HepG2 (cell line): ENCODE results near the gene IKZF3. TPM values are rescaled to one million over a fixed set of nuclear protein-coding genes. Genes with fewer than 3 reads are reported as not detected.

Source experiments
- ATAC-seq: fragments of 200-7000 bp; cut with Tn5 transposase; 3 replicates; pipeline ENCODE4 v1.9.1; 2020; ENCODE audit warnings: mild to moderate bottlenecking, moderate library complexity
- BruUV-seq: library from RNA; stranded (reverse); fragments of 400-500 nt; replicated peaks from 2 replicates; lab custom pipeline; 2021; lab: Mats Ljungman, UMichigan
- CTCF ChIA-PET: fragments of 300-600 bp; formaldehyde crosslinking; extraction: SDS; loops from one replicate; lab custom pipeline; 2021; ENCODE audit warnings: low total read pairs, inconsistent platforms, low intra/inter-chr PET ratio; lab: Yijun Ruan, JAX
- POLR2A ChIA-PET: fragments of 350-600 bp; sonication (Branson Sonifier 250); formaldehyde crosslinking; loops from one replicate; lab custom pipeline; 2020; ENCODE audit warnings: antibody characterized with exemption, inconsistent platforms; lab: Yijun Ruan, JAX
- DNase-seq: peaks from one replicate; pipeline ENCODE4 v3.0.0-alpha.2; 2015; ENCODE audit warnings: low spot score
- FAIRE-seq: peaks from 3 replicates; lab custom pipeline; 2011; peaks lifted over from hg19 to GRCh38; lab: Jason Lieb, UNC
- H2AFZ ChIP-seq: one replicate; pipeline ENCODE4 v1.6.1; 2011; ENCODE audit warnings: low read length, inconsistent platforms
- H3K27ac ChIP-seq: fragments of 300-600 bp; 3 replicates; pipeline ENCODE4 v1.8.0; 2011; ENCODE audit warnings: mixed run types, mild to moderate bottlenecking, mixed read lengths, low read length, inconsistent platforms; ENCODE audit not compliant: insufficient read depth; ENCODE audit errors: extremely low read length
- H3K27me3 ChIP-seq, 2 experiments: fragments of 200-600 bp in 1 of 2; 2 replicates in 1 of 2; 3 replicates in 1 of 2; pipeline versions ENCODE4 v1.6.0 to v1.8.0; 2011; ENCODE audit warnings: low read length in 2 of 2, mild to moderate bottlenecking in 2 of 2, moderate library complexity in 2 of 2, inconsistent platforms in 1 of 2; ENCODE audit not compliant: insufficient read depth in 2 of 2, control insufficient read depth in 1 of 2
- H3K36me3 ChIP-seq, 2 experiments: fragments of 200-600 bp in 1 of 2; replicated peaks in 1 of 2; 2 replicates in 1 of 2; 3 replicates in 1 of 2; pipeline versions ENCODE4 v1.5.1 to v1.8.0; 2011; ENCODE audit warnings: low read length in 2 of 2, inconsistent platforms in 1 of 2; ENCODE audit not compliant: insufficient read depth in 2 of 2, control insufficient read depth in 1 of 2
- H3K4me1 ChIP-seq: 2 replicates; pipeline ENCODE4 v1.5.1; 2012; ENCODE audit warnings: low read length, inconsistent platforms; ENCODE audit not compliant: insufficient read depth
- H3K4me2 ChIP-seq: 2 replicates; pipeline ENCODE4 v1.6.0; 2011; ENCODE audit warnings: low read depth, low read length, inconsistent platforms
- H3K4me3 ChIP-seq, 3 experiments: fragments of 200-600 bp in 1 of 3; sonication (generic), shearing (Covaris generic) in 1 of 3; replicated peaks in 1 of 3; 2 replicates each; pipeline ENCODE4 v1.5.1; 2011 to 2016; ENCODE audit warnings: low read length in 3 of 3, inconsistent platforms in 2 of 3, low read depth in 2 of 3, mild to moderate bottlenecking in 2 of 3, control low read depth in 1 of 3, mixed read lengths in 1 of 3; ENCODE audit not compliant: insufficient read depth in 1 of 3
- H3K79me2 ChIP-seq: one replicate; pipeline ENCODE4 v1.6.1; 2011; ENCODE audit warnings: low read length, inconsistent platforms; ENCODE audit not compliant: insufficient read depth
- H3K9ac ChIP-seq: 2 replicates; pipeline ENCODE4 v1.6.0; 2011; ENCODE audit warnings: mild to moderate bottlenecking, low read depth, low read length, inconsistent platforms; ENCODE audit not compliant: insufficient read depth
- H3K9me3 ChIP-seq: 2 replicates; pipeline ENCODE4 v1.5.1; 2012; ENCODE audit warnings: mild to moderate bottlenecking, low read length
- H4K20me1 ChIP-seq: 2 replicates; pipeline ENCODE4 v1.6.0; 2011; ENCODE audit warnings: inconsistent platforms, mild to moderate bottlenecking, low read length, moderate library complexity; ENCODE audit not compliant: insufficient read depth
- BHLHE40 ChIP-seq: IDR thresholded peaks from 2 replicates; pipeline ENCODE4 v1.6.1; 2011; ENCODE audit warnings: low read length, improper control_type of control experiment
- HMG20B ChIP-seq: conservative IDR thresholded peaks from 2 replicates; pipeline ENCODE4 v1.6.1; 2016; ENCODE audit warnings: missing genetic modification reagents, missing compliant biosample characterization
- KDM4B ChIP-seq: sonication (generic); formaldehyde crosslinking; IDR thresholded peaks from 2 replicates; pipeline ENCODE4 v1.4.0; 2020; ENCODE audit warnings: missing genetic modification reagents
- MIER2 ChIP-seq: IDR thresholded peaks from 2 replicates; pipeline ENCODE4 v1.6.1; 2016; ENCODE audit warnings: missing biosample characterization, missing genetic modification reagents
- NFE2 ChIP-seq: sonication (generic); formaldehyde crosslinking; IDR thresholded peaks from 2 replicates; pipeline ENCODE4 v1.4.0; 2020; ENCODE audit warnings: missing genetic modification reagents
- RFX5 ChIP-seq: IDR thresholded peaks from 2 replicates; pipeline ENCODE4 v1.6.1; 2011; ENCODE audit warnings: low read depth, low read length, improper control_type of control experiment
- SALL2 ChIP-seq: sonication (generic); formaldehyde crosslinking; IDR thresholded peaks from 2 replicates; pipeline ENCODE4 v1.8.1; 2023; ENCODE audit warnings: mild to moderate bottlenecking, missing genetic modification reagents, inconsistent platforms
- ZKSCAN1 ChIP-seq: fragments of 150-350 bp; IDR thresholded peaks from 2 replicates; pipeline ENCODE4 v1.6.1; 2014; ENCODE audit warnings: low read length
- ZNF343 ChIP-seq: sonication (generic); formaldehyde crosslinking; IDR thresholded peaks from 2 replicates; pipeline ENCODE4 v1.4.0; 2020; ENCODE audit warnings: mild to moderate bottlenecking, missing genetic modification reagents
- ZNF460 ChIP-seq: sonication (generic); formaldehyde crosslinking; IDR thresholded peaks from 2 replicates; pipeline ENCODE4 v1.5.1; 2020; ENCODE audit warnings: missing genetic modification reagents, mild to moderate bottlenecking, borderline replicate concordance
- ZNF616 ChIP-seq: sonication (generic); formaldehyde crosslinking; IDR thresholded peaks from 2 replicates; pipeline ENCODE4 v1.5.0; 2020; ENCODE audit warnings: low read depth, mild to moderate bottlenecking, missing genetic modification reagents
- ZNF749 ChIP-seq: sonication (generic); formaldehyde crosslinking; IDR thresholded peaks from 2 replicates; pipeline ENCODE4 v1.8.0; 2022; ENCODE audit warnings: mild to moderate bottlenecking, missing genetic modification reagents, moderate library complexity, borderline replicate concordance
- WGBS: methylation state at CpG from one replicate; pipeline ENCODE4 v1.1.6; 2017; ENCODE audit warnings: low lambda C conversion rate; 5-methylcytosine and 5-hydroxymethylcytosine counted together
- in situ Hi-C: cut with HindIII; loops from 2 replicates; pipeline ENCODE4 v1.10.0; 2017; ENCODE audit warnings: low pct_unique_long_range_greater_than_20kb; ENCODE audit not compliant: extremely low pct_ligation_motif_present
- intact Hi-C: fragments of 100-400 bp; cut with micrococcal nuclease; formaldehyde crosslinking; loops from one replicate; pipeline ENCODE4 v1.10.0; 2022; ENCODE audit not compliant: unreplicated experiment
- polyA plus RNA-seq, 8 experiments: library from polyadenylated mRNA; depleted of rRNA in 3 of 8; stranded (reverse) in 7 of 8; unstranded in 1 of 8; fragments of >200 nt; fragmentation: Illumina TruSeq in 4 of 8; extraction: Trizol in 4 of 8; gene quantifications; 2 replicates each; pipeline versions ENCODE4 v1.2.1 to v1.2.3, GENCODE V29; 2011 to 2016; ENCODE audit warnings: low read depth in 4 of 8, missing spikeins in 1 of 8, mixed read lengths in 1 of 8; ENCODE audit not compliant: insufficient read depth in 1 of 8
- total RNA-seq, 5 experiments: library from RNA; depleted of rRNA; stranded (reverse); fragments of >200 nt; fragmentation: Illumina TruSeq; extraction: Trizol; gene quantifications; 2 replicates each; pipeline ENCODE4 v1.2.3, GENCODE V29; 2016; ENCODE audit warnings: low read depth in 1 of 5
- TF ChIP-seq, protein P1 (sequence below): sonication (generic); formaldehyde crosslinking; IDR thresholded peaks from 2 replicates; pipeline ENCODE4 v1.8.0; 2022; ENCODE audit warnings: mild to moderate bottlenecking, missing genetic modification reagents, moderate library complexity
- TF ChIP-seq, protein P2 (sequence below): sonication (generic); formaldehyde crosslinking; IDR thresholded peaks from 2 replicates; pipeline ENCODE4 v1.8.1; 2023; ENCODE audit warnings: missing genetic modification reagents, inconsistent platforms, borderline replicate concordance
- TF ChIP-seq, protein P3 (sequence below): sonication (generic); formaldehyde crosslinking; IDR thresholded peaks from 2 replicates; pipeline ENCODE4 v1.4.0; 2020; ENCODE audit warnings: mild to moderate bottlenecking, missing genetic modification reagents
- TF ChIP-seq, protein P4 (sequence below): fragments of 450-650 bp; IDR thresholded peaks from 2 replicates; pipeline ENCODE4 v1.6.1; 2017; ENCODE audit warnings: mild to moderate bottlenecking

IKZF3 gene
- total and polyA plus RNA-seq, 2 of the 13 experiments (the other 11 are each of a cell fraction or from before 2014, with no cell fraction given) = not detected

DNA sequence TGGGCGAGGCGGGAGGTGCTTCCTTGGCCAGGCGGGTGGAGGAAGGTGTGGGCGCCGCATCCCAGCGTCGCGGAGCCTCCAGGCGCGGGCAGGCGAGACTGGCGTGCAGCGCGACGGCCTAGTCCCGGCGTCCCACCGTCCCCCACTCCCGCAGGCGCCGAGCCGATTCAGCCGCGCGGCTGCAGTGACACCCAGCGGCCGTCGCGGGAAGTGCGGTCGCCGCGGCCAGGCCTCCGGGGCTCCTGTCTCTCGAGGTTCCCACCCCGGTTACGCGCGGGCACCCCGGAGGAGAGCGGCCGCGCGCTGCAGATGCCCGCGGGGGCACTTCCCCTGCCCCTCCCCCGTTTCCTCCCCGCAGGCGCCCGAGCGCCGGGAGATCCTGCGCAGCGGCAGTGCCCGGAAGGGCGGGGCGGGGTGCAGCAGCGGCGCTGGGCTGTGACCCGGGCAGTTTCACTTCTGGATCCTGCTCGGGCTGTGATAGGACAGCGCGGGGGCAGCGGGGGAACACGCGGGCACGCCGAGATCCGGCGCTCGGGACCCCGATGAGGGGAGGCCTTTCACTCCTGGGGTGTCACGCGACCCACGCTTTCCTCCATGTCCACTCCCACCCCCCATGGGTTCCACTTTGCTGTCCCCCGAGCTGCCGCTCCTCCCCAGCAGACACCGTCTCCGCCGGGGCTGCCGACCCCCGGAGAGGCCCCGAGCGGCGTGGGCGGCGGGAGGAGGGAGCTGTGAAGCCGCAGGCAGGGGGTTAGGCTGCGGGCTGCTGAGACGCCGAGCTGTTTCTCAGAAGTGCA, 109.8 kb downstream of the IKZF3 start:
- H3K9me3 ChIP-seq = no peaks in the 10 kb centered on the region
- 0% methylated on average over 43 of the region's 91 CpGs for WGBS
- H3K36me3 ChIP-seq = no peaks in the 10 kb centered on the region
- intact Hi-C loops (loop anchor here (1.0 to 5.0 kb wide), 3 partner anchors 24 to 132 kb away; partner anchors contain the start of gene MIEN1), in situ Hi-C loops (loop anchor here (5.0 kb wide), 2 partner anchors 82 to 132 kb away; no protein-coding TSS in a partner anchor)
- peaks cover 6 to 43% of the 10 kb centered on the region in 2 experiments for H3K27me3 ChIP-seq
- DNase-seq (peak; percentile 87), FAIRE-seq (no peak), ATAC-seq (peak; percentile 81)
- H3K79me2 ChIP-seq = no peaks in the 10 kb centered on the region
- H4K20me1 ChIP-seq = no peaks in the 10 kb centered on the region
- no TSS peak for BruUV-seq
- no peak overlapping the region for H2AFZ ChIP-seq
- ChIA-PET CTCF (interaction anchor here (0.8 to 4.0 kb wide), 12 partner anchors 14 to 207 kb away, joined by 3 to 57 read pairs (median 6); partner anchors contain the start of genes MIEN1, PNMT and STARD3), POLR2A (interaction anchor here (0.7 to 5.3 kb wide), 12 partner anchors 15 to 220 kb away, joined by 3 to 52 read pairs (median 4); partner anchors contain the start of genes ERBB2 and MIEN1)
- peak overlapping the region; percentile 63 to 80 (median 73) for H3K4me3 ChIP-seq
- peaks cover 80% of the 10 kb centered on the region for H3K4me1 ChIP-seq
- H3K4me2 ChIP-seq = peak overlapping the region; percentile 91
- peak overlapping the region; percentile 29 for H3K27ac ChIP-seq
- peak overlapping the region; percentile 69 for H3K9ac ChIP-seq
- peak; percentile 76; the same call in 1 of the 2 replicates for TF ChIP-seq ZNF616 (CRISPR knock-in tag)
- peak; percentile 88 for TF ChIP-seq ZNF343 (CRISPR knock-in tag)
- TF ChIP-seq RFX5 = no peak
- TF ChIP-seq ZNF749 (CRISPR knock-in tag) = peak; percentile 66; the same call in 1 of the 2 replicates
- TF ChIP-seq BHLHE40 = peak; percentile 69; the same call in 1 of the 2 replicates
- peak; percentile 63; the same call in 1 of the 2 replicates for TF ChIP-seq HMG20B (CRISPR knock-in tag)
- TF ChIP-seq NFE2 (CRISPR knock-in tag) = no peak
- TF ChIP-seq MIER2 (CRISPR knock-in tag) = 0 out of 2 replicates have a peak, but pooled peaks have one; percentile 56
- peak; percentile 95 for TF ChIP-seq SALL2
- TF ChIP-seq, protein P1, sequence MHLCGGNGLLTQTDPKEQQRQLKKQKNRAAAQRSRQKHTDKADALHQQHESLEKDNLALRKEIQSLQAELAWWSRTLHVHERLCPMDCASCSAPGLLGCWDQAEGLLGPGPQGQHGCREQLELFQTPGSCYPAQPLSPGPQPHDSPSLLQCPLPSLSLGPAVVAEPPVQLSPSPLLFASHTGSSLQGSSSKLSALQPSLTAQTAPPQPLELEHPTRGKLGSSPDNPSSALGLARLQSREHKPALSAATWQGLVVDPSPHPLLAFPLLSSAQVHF (CRISPR knock-in tag) = peak; percentile 85
- TF ChIP-seq ZNF460 = peak; percentile 59; the same call in 1 of the 2 replicates
- TF ChIP-seq, protein P2, sequence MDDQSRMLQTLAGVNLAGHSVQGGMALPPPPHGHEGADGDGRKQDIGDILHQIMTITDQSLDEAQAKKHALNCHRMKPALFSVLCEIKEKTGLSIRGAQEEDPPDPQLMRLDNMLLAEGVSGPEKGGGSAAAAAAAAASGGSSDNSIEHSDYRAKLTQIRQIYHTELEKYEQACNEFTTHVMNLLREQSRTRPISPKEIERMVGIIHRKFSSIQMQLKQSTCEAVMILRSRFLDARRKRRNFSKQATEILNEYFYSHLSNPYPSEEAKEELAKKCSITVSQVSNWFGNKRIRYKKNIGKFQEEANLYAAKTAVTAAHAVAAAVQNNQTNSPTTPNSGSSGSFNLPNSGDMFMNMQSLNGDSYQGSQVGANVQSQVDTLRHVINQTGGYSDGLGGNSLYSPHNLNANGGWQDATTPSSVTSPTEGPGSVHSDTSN (CRISPR knock-in tag) = peak; percentile 48; the same call in 1 of the 2 replicates
- TF ChIP-seq, protein P3, sequence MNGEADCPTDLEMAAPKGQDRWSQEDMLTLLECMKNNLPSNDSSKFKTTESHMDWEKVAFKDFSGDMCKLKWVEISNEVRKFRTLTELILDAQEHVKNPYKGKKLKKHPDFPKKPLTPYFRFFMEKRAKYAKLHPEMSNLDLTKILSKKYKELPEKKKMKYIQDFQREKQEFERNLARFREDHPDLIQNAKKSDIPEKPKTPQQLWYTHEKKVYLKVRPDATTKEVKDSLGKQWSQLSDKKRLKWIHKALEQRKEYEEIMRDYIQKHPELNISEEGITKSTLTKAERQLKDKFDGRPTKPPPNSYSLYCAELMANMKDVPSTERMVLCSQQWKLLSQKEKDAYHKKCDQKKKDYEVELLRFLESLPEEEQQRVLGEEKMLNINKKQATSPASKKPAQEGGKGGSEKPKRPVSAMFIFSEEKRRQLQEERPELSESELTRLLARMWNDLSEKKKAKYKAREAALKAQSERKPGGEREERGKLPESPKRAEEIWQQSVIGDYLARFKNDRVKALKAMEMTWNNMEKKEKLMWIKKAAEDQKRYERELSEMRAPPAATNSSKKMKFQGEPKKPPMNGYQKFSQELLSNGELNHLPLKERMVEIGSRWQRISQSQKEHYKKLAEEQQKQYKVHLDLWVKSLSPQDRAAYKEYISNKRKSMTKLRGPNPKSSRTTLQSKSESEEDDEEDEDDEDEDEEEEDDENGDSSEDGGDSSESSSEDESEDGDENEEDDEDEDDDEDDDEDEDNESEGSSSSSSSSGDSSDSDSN (CRISPR knock-in tag) = peak; percentile 93
- TF ChIP-seq, protein P4, sequence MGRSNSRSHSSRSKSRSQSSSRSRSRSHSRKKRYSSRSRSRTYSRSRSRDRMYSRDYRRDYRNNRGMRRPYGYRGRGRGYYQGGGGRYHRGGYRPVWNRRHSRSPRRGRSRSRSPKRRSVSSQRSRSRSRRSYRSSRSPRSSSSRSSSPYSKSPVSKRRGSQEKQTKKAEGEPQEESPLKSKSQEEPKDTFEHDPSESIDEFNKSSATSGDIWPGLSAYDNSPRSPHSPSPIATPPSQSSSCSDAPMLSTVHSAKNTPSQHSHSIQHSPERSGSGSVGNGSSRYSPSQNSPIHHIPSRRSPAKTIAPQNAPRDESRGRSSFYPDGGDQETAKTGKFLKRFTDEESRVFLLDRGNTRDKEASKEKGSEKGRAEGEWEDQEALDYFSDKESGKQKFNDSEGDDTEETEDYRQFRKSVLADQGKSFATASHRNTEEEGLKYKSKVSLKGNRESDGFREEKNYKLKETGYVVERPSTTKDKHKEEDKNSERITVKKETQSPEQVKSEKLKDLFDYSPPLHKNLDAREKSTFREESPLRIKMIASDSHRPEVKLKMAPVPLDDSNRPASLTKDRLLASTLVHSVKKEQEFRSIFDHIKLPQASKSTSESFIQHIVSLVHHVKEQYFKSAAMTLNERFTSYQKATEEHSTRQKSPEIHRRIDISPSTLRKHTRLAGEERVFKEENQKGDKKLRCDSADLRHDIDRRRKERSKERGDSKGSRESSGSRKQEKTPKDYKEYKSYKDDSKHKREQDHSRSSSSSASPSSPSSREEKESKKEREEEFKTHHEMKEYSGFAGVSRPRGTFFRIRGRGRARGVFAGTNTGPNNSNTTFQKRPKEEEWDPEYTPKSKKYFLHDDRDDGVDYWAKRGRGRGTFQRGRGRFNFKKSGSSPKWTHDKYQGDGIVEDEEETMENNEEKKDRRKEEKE = no peak
- no peak for TF ChIP-seq ZKSCAN1
- peak; percentile 59; the same call in 1 of the 2 replicates for TF ChIP-seq KDM4B
